GM21825 (cell line): ENCODE data around the gene MARCHF10.

Experiments used
- ATAC-seq: cut with Tn5 transposase; IDR thresholded peaks from one replicate; pipeline ENCODE4 v1.9.1; 2021; ENCODE audit warnings: mild to moderate bottlenecking, moderate library complexity; ENCODE audit not compliant: unreplicated experiment

Gene MARCHF10

DNA sequence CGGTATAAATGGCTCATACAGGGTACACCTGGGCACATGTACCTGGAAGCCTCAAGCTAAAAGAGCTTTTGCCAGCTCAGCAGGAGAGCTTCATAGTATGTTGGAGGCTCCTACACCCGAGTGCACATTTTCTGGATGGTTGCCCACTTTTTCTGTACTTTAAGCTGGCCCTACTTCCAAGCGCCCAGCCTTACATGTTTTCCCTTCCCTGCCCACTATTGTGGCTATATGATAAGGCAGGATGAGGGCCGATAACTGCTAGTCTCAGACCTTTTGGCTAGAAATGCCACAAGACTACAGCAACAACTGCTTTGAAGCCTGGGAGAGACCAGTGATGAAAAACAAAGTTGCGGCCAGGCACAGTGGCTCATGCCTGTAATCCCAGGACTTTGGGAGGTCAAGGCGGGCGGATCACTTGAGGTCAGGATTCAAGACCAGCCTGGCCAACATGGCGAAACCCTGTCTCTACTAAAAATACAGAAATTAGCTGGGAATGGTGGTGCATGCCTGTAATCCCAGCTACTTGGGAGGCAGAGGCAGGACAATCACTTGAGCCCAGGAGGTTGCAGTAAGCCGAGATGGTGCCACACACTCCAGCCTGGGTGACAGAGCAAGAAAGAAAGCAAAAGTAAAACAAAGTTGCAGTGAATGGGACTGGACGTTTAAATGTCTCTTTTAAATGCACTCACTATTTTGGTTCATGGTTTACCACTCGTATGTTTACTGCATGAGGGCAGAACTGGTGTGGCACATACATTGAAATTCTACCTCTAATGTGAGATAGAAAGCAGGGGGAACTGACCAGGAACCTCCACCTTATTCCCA, 14.2 kb upstream of the MARCHF10 start:
- ATAC-seq = no peak

DNA sequence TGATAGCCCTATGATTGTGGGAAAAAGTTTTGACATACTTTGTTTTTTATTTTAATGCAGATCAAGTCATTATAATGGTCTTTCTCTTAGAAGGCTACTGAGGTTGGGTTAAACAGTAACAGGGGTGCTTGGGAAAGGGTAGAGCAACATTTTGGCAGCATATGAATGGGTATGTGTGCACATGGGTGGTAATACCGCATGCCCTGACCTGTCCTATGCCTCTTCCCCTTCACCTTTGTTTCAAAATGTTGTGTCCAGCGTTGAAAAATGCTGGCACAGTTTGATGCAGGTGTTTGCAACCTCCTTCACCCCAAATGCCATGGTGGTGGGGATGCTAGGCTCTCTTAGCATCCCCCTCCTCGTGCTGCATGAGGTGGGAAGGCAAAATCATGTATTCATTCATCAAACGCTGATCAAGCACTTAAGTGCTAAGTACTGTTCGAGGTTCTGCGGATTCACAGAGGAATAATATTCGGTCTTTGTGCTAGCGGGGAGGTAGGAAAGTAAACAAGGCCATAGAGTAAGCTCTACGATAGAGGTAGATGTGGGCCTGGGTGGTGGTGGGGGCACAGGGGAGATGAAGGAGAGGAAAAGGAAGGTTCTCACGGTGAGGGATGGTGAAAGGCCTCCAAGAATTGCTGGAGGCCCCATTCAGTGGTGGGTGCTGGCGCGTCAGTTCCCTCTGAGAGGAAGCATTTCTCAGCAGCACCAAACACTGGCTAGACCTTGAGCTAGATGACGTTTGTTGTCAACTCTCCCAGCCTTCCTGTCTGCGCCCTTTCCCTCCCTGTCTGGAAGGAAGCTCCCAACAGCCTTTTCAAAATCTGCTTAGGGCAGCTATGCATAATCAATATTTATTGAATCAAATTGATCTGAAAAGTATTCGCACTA, 13.3 kb upstream of the MARCHF10 start:
- no peak for ATAC-seq

DNA sequence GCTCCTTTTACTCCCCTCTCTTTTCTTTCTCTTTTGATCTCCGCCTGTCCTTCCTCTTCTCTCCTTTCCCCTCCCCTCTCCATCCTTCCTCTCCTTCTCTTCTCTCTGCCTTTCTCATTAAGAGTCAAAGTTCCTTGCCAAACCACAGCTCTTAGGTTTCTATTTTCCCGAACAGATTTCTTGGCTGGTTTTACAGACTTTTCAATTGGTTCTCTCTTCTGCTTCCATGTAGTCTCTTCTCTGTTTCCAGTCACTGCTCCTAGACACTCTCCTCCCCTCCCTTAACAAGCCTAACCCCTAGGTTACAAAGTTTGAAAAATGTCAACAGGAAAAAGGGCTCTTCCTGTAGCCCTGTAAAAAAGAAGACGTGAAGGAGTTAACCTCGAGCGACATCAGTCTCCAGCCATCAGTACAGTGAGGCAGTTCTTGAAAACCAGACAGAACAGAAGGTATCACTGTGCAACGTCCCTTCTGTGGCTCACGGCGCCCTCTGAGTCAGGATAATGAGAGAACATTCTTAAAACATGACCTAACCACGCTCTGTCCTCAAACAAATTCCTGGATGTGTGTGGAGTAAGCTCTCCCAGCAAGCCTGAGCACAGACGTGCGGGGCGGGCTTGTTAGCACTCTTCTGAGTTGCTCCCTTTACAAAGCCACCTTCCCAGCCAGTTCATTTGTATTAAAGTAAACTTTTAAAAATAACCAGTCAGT, 11.6 kb upstream of the MARCHF10 start:
- no peak for ATAC-seq

DNA sequence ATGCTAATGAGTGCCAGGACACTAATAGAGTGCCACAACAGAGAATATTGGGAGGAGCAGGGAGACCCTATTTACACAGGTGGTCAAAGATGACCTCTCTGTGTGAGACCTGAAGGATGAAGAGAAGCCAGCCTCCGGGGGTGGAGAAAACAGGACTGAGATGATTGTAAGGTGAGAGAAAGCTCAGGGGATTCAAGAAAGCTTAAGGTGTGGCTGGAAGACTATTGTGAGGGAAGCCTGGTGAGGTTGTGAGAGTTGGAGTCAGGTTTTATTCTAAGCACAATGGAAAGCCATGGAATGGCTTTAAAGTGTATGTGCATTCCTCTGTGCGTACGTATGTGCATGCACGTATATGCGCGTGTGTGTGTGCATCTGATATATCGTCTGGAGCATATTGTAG, 10.4 kb upstream of the MARCHF10 start:
- ATAC-seq = no peak

DNA sequence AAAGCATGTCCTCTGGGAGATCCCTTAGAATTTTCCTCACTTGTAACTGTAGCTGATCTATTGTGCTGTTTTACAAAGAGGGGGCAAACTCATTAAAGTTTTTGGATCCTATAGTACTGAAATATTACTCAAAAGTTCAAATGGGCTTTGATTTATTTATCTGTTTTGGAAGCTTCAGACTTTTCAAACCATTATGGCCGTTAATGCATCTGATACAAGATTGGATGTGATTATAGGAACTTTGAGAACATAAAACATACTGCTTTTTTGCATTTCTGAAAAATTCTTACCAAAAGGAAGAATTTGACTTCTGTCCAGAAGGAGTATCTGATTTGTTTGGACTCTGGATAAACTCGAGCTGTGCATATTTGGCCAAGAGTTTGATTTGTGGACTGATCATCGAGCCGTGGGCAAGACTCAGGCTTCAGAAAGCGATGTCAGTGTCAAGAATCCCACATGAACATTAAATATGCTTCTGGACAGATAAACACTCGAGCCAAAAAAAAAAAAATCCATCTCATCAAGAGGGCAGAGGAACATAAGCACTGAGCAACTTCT, 8.2 kb upstream of the MARCHF10 start:
- ATAC-seq = no peak

DNA sequence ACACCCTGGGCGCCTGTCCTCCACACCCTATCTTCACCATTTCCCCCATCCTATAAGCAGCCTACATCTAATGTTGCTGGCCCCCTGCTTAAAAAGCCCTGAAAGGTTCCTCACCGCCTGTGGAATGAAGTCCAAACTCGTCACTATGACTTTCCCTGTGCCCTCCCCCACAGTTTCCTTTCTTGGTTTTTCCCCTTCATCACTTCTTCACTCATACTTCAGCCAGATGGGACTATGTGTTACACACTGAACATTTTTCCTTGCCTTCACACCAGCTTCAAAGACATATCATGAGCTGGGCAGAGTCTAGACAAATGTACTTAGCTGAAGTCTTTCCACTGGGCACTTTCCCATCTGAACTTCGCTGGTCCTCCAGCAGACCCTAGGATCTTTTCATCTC, 1.5 kb upstream of the MARCHF10 start:
- ATAC-seq = no peak

DNA sequence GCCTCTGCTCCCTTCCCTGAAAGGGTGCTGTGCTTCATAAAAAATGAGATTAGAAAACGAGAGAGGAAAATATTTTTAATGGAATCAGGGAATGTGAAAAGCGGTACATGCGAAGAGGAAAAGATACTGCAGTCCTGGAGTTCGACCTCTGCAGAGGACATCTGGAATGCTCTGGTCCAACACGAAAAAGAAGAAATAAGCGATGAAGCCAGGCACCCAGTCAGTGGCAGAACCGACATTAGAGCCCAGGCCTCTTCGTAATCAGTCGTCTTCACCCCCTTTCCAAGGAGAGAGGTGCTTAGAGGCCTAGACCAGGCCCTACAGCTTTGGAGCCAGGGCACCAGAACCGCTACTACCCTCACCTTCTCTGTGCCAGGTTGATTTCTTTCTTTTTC, 459 bp upstream of the MARCHF10 start:
- ATAC-seq = no peak

DNA sequence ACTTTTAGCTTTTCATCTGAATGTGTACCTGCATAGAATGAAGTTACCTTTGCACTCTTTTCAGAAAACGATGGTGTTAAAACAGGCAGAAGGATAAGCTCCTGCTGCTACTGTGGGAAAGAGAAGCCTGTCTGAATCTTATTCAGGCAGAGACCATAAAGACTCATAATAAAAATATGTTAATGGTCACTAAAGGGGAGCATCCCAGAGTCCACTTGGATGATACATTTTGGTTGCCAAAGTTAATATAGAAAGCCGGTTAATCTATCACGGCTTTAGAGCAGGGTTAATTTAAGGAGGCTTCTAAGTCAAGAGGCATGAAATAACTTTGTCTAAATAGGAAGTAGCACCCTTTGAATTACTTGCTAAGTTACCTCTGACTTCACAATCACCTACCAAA, 2.9 kb downstream of the MARCHF10 start:
- ATAC-seq = no peak

DNA sequence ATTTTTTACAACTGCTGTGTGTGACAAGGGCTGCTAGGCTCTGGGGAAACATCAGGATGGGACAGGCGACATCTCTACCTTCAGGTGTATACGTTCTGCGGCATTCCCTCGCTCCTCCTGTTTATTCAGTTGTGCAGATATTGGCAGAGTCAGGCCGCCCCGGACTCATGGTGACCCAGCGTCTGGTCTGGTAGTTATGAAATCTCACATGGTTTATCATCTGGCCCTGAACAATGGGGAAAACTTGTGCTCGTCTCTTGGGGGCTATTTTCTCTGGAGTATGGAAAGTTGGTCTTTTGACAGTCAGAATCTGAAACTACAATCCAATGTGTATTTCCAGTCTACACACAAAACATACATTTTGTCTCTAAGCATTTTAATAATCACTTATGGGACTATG, 3.3 kb downstream of the MARCHF10 start:
- no peak for ATAC-seq

DNA sequence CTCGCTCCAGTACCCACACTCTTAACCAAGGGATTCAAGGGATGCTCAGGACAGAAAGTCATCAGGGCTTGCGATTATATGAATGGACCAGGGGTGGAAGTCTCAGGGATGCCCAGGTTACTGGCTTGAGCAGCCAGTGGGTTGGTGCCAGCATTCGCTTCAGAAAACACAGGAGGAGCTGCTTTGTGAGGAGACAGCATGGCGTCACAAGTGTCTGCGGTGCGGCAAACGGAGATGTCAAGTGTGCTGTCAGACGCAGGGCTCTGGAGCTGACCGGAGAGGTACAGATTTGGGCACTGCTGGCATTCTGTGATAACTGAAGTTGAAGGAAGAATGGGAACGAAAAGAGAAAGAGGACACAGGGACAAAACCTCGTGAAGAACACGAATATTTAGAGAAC, 4.1 kb downstream of the MARCHF10 start:
- no peak for ATAC-seq

DNA sequence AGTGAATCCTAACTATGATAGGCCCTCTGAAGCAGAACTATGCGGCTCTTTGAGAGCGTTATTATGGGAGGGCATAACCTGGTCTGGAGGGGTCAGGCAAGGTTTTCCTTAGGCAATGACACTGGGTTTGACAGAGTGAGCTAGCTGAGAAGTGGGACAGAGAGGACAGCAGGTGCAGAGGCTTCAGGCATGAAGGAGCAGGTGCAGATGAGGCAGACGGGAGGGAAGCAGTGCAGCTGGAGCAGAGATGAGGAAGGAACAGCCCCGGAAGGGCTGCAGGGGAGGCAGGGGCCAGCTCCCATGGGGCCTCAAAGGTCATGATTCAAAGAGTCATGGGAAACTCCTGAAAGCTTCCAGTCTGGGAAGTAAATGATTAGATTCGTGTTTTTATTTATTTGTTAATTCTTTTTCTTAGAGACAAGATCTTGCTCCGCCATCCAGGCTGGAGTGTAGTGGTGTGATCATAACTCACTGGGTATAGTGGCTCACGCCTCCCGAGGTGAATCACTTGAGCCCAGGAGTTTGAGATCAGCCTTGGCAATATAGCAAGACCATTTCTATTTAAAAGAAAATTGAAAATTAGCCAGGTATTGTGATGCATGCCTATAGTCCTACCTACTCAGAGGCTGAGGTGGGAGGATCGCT, 5.4 kb downstream of the MARCHF10 start:
- no peak for ATAC-seq

DNA sequence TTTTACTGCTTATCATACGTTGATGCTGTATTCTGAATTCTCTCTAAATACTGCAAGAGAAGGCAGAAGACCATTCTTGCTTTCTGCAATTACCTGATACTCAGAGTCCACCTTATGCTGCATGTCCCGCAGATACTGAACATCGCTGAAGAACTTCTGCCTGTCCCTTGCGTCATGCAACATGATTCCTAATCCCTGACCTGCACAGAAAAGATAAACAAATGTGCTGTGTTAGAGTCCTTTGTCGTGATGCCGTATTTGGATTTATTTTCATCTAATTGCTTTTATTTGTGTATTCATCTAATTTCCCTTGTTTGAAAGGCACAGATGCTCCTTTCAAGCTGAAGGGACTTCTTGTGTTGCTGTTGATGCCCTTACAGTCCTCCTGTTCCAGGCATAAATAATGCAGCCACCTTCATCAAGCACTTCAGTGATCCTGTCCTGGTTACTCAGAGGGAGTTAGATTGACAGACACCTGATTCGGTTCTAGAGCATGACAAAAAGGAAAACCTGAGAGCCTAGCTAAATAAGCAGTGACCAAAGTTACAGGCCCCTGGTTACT, 6.5 kb downstream of the MARCHF10 start:
- ATAC-seq = no peak

DNA sequence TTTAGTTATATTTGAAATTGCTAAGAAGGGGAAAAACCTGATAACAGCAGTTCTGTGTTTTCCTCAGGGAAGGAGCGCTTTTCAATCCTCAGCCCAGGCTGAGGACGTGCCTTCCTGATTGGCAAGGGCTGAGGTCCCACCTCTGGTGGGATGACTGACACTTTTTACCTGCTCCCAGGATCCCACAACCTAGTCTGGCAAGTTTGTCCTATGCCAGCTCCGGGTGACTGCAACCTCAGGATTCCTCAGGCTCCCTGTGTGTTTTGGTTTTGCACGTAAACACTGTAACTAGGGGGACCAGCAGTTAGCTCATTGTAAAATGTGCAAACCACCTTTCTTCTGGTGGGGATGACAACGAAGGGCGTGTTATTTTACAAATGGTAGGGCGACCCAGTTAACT, 7.5 kb downstream of the MARCHF10 start:
- ATAC-seq = no peak

DNA sequence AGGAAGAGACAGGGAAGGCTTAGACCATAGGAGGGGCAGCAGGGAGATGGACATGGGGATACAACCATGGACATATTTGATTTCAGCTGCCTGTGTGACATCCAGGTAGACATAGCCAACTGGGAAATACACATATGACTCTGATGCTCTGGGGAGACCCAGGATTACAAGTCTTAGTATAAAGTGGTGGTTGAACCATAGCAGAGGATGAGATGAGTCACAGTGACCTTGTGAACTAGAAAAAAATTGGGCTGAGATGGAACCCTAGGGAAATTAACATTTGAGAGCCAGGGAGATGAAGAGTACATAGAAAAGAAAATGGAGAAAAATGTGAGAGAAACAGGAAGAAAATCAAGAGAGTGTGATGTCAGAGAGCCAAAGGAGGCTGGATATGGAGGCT, 10.2 kb downstream of the MARCHF10 start:
- ATAC-seq = no peak

DNA sequence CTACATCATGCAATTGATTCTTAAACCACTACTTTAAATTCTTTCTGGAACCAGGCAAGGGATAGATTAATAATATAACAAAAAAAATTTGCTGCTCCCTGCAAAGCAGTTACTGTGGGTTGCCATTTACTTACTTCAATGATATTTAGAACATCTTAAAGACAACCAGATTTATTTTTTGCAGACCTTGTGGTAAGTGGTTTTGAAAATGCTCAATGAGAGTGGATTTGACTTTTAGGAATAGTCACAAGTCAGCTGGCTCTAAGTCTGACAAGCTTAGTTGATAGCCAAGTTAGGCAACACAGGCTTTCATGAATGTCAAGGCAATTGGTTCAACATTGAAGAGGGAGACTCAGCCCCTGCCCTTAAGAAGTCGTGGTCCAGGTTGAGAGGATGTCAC, 11.8 kb downstream of the MARCHF10 start:
- ATAC-seq = no peak

DNA sequence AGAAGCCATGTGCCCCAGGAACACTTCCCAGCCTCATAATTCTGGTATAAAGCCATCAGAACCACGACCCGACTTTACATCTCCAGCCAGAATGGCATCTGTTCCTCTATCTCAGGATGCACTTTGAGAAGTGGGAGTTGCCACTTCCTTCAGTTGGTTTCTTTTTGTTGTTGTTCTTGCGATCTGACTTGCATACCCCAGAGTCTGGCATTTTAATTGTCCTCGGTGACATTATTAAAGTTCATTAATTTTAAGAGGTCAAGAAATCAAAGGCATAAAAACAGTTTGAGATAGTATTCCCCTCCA, 13.5 kb downstream of the MARCHF10 start:
- ATAC-seq = no peak

DNA sequence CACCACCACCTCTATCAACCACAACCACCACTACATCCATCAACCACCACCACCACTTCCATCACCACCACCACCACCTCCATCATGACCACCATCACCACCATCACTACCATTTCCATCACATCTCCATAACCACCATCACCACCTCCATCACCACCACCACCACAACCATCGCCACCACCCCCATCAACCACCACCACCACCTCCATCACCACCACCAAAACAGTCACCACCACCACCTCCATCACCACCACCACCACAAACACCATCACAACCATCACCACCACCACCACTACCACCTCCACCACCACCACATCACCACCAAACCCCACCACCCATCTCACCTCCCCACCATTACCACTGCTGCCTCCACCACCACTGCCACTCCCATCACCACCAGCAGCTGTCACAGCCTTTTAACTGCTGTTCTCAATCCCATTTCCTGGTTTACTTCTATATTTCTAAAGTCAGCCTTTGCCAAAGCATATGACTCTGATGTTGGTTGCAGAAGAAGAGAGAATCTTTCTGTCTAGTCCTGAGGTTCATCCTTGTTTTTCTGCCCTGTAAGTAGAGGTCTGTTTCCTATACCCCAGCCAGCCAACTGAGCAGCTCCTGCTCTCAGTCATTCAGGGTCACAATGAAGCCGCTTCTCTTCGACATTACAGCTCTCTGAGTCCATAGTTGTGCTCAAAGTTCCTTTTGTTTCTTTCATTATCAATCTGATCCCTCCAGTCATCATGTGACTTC, 14.0 kb downstream of the MARCHF10 start:
- ATAC-seq = no peak

DNA sequence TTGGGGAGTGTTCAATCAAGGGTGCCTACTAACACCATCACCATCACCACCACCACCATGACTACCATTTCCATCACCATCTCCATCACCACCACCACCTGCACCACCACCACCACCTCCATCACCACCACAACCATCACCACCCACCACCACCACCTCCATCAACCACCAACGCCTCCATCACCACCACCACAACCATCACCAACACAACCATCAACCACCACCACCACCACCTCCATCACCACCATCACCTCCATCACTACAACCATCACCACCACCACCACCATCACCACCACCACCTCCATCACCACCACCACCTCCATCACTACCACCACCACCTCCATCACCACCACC, 15.7 kb downstream of the MARCHF10 start:
- no peak for ATAC-seq

DNA sequence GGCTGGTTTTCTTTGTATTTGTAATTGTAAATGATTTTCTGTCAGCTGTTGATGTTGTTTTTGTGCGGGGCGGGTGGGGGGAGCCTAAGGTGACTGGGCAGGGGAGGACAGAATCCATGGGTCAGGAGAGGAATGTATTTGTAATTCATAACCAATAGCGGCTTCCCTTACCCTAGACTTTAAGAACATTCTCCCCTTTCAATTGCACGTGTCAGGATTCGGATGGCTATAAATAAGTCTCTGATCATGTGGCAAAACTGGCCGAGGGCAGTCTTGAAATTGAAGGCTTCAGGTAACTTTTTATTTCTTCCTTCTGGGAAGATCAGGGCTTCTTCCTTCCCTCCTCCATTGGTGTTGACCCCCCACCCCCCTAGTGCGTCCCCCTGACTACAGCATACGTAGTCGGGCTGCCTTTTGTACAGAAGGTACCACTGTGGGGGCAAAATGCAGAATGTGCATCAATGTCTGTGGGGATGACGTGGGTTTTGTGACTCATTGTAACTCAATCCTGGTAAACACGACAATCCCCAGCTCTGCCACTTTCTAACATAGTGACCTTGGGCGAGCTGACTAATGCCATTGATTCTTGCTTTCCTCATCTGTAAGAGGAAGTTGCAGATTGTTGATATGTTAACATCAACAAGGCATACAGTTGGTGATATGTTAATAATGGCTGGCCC, 16.2 kb downstream of the MARCHF10 start:
- no peak for ATAC-seq
